ENCODE results near the gene HDHD2. TPM values are rescaled to one million over a fixed set of nuclear protein-coding genes. Genes with fewer than 3 reads are reported as not detected.

HDHD2 gene
- total and polyA plus RNA-seq, 2 of the 13 experiments (the other 11 are each of a cell fraction or from before 2014, with no cell fraction given), result 10.2 to 34.7 TPM

DNA sequence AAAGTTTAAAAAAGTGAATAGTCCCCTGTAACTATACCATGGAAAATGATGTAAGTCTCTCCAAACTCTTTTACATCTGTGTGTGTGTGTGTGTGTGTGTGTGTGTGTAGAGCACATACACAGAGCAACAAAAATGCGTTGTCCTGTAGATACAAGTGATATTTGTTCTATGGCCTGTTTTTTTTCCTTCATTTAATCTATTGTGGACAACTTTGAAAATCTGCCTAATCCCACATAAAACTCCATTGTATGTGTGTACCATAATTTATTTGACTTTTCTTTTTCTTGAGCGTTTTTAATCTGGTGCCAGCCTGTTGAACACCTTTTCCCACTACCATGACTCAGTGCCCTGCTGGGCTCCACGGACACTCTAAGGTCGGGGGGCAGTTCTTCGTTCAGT lies 62.6 kb downstream of the HDHD2 start:
- H2AFZ ChIP-seq (ENCODE audit: low read length), result no peak overlapping the region
- intact Hi-C loops (cut with micrococcal nuclease; ENCODE audit: unreplicated experiment) (no loop called here), in situ Hi-C loops (cut with HindIII; ENCODE audit: extremely low pct_ligation_motif_present, low pct_unique_long_range_greater_than_20kb) (no loop called here)
- no peak for ATAC-seq
- H3K9me3 ChIP-seq (ENCODE audit: low read length), result no peaks in the 10 kb centered on the region
- H3K9ac ChIP-seq (ENCODE audit: insufficient read depth, low read depth, low read length), result no peak overlapping the region
- no peak for DNase-seq (ENCODE audit: low spot score)
- H3K27me3 ChIP-seq (ENCODE audit: control insufficient read depth in 1 of 2, insufficient read depth in 2 of 2, low read length in 2 of 2), result no peaks in the 10 kb centered on the region
- no peaks in the 10 kb centered on the region for H4K20me1 ChIP-seq (ENCODE audit: insufficient read depth, low read length)
- CTCF ChIA-PET (ENCODE audit: low intra/inter-chr PET ratio, low total read pairs), result no interaction called here
- no peaks in the 10 kb centered on the region for H3K4me1 ChIP-seq (ENCODE audit: insufficient read depth, low read length)
- FAIRE-seq, result no peak
- 89% methylated on average over 5 of the region's 5 CpGs for WGBS (ENCODE audit: low lambda C conversion rate)
- H3K36me3 ChIP-seq (replicated peaks in 1 of 2; ENCODE audit: control insufficient read depth in 1 of 2, insufficient read depth in 2 of 2, low read length in 2 of 2), result no peaks in the 10 kb centered on the region
- POLR2A ChIA-PET, result no interaction called here
- H3K79me2 ChIP-seq (ENCODE audit: insufficient read depth, low read length), result no peaks in the 10 kb centered on the region
- H3K27ac ChIP-seq (ENCODE audit: extremely low read length, insufficient read depth, low read length), result no peak overlapping the region
- no peak overlapping the region for H3K4me2 ChIP-seq (ENCODE audit: low read depth, low read length)
- BruUV-seq (replicated peaks), result no TSS peak
- no peak overlapping the region for H3K4me3 ChIP-seq (replicated peaks in 1 of 3; ENCODE audit: insufficient read depth in 1 of 3, low read depth in 2 of 3, low read length in 3 of 3)
- no peak for TF ChIP-seq ZNF552 (CRISPR knock-in tag; IDR thresholded peaks at IDR 0.05; ENCODE audit: borderline replicate concordance)
- no peak for TF ChIP-seq FOXP4 (CRISPR knock-in tag; IDR thresholded peaks at IDR 0.05)
- no peak for TF ChIP-seq NKX3-1 (CRISPR knock-in tag; IDR thresholded peaks at IDR 0.05)
- no peak for TF ChIP-seq ZNF317 (CRISPR knock-in tag; IDR thresholded peaks at IDR 0.05)
- TF ChIP-seq, protein P1, sequence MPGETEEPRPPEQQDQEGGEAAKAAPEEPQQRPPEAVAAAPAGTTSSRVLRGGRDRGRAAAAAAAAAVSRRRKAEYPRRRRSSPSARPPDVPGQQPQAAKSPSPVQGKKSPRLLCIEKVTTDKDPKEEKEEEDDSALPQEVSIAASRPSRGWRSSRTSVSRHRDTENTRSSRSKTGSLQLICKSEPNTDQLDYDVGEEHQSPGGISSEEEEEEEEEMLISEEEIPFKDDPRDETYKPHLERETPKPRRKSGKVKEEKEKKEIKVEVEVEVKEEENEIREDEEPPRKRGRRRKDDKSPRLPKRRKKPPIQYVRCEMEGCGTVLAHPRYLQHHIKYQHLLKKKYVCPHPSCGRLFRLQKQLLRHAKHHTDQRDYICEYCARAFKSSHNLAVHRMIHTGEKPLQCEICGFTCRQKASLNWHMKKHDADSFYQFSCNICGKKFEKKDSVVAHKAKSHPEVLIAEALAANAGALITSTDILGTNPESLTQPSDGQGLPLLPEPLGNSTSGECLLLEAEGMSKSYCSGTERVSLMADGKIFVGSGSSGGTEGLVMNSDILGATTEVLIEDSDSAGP (CRISPR knock-in tag; IDR thresholded peaks at IDR 0.05; ENCODE audit: borderline replicate concordance), result no peak
- TF ChIP-seq, protein P2, sequence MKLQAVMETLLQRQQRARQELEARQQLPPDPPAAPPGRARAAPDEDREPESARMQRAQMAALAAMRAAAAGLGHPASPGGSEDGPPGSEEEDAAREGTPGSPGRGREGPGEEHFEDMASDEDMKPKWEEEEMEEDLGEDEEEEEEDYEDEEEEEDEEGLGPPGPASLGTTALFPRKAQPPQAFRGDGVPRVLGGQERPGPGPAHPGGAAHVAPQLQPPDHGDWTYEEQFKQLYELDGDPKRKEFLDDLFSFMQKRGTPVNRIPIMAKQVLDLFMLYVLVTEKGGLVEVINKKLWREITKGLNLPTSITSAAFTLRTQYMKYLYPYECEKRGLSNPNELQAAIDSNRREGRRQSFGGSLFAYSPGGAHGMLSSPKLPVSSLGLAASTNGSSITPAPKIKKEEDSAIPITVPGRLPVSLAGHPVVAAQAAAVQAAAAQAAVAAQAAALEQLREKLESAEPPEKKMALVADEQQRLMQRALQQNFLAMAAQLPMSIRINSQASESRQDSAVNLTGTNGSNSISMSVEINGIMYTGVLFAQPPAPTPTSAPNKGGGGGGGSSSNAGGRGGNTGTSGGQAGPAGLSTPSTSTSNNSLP (IDR thresholded peaks at IDR 0.05; ENCODE audit: low read depth, low read length), result no peak
- TF ChIP-seq, protein P3, sequence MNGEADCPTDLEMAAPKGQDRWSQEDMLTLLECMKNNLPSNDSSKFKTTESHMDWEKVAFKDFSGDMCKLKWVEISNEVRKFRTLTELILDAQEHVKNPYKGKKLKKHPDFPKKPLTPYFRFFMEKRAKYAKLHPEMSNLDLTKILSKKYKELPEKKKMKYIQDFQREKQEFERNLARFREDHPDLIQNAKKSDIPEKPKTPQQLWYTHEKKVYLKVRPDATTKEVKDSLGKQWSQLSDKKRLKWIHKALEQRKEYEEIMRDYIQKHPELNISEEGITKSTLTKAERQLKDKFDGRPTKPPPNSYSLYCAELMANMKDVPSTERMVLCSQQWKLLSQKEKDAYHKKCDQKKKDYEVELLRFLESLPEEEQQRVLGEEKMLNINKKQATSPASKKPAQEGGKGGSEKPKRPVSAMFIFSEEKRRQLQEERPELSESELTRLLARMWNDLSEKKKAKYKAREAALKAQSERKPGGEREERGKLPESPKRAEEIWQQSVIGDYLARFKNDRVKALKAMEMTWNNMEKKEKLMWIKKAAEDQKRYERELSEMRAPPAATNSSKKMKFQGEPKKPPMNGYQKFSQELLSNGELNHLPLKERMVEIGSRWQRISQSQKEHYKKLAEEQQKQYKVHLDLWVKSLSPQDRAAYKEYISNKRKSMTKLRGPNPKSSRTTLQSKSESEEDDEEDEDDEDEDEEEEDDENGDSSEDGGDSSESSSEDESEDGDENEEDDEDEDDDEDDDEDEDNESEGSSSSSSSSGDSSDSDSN (CRISPR knock-in tag; IDR thresholded peaks at IDR 0.05), result no peak
- TF ChIP-seq CCDC6 (CRISPR knock-in tag; IDR thresholded peaks at IDR 0.05), result no peak
- TF ChIP-seq, protein P4, sequence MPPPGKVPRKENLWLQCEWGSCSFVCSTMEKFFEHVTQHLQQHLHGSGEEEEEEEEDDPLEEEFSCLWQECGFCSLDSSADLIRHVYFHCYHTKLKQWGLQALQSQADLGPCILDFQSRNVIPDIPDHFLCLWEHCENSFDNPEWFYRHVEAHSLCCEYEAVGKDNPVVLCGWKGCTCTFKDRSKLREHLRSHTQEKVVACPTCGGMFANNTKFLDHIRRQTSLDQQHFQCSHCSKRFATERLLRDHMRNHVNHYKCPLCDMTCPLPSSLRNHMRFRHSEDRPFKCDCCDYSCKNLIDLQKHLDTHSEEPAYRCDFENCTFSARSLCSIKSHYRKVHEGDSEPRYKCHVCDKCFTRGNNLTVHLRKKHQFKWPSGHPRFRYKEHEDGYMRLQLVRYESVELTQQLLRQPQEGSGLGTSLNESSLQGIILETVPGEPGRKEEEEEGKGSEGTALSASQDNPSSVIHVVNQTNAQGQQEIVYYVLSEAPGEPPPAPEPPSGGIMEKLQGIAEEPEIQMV (CRISPR knock-in tag; IDR thresholded peaks at IDR 0.05; ENCODE audit: low read depth), result no peak
- TF ChIP-seq KLF6 (CRISPR knock-in tag; IDR thresholded peaks at IDR 0.05), result no peak
- no peak for TF ChIP-seq TCF7 (IDR thresholded peaks at IDR 0.05; ENCODE audit: low read depth)
- TF ChIP-seq SPEN (CRISPR knock-in tag; IDR thresholded peaks at IDR 0.05; ENCODE audit: low read depth), result no peak
